WTC11 (cell line): ENCODE measurements around the gene EIF6. TPM values are rescaled to one million over a fixed set of nuclear protein-coding genes. Genes with fewer than 3 reads are reported as not detected.

Experiments used
- ATAC-seq: fragments of 200-7000 bp; cut with Tn5 transposase; 2 replicates; pipeline ENCODE4 v1.10.0; 2021; ENCODE audit warnings: mild to moderate bottlenecking, moderate library complexity
- CTCF ChIA-PET: fragments of 300-600 bp; sonication (Branson Sonifier 250); formaldehyde crosslinking; loops from one replicate; lab custom pipeline; 2021; ENCODE audit warnings: antibody characterized with exemption; lab: Charles Lee
- POLR2A ChIA-PET: fragments of 350-600 bp; sonication (Branson Sonifier 250); formaldehyde crosslinking; loops from one replicate; lab custom pipeline; 2021; ENCODE audit warnings: antibody characterized with exemption; lab: Charles Lee
- DNase-seq: peaks from one replicate; pipeline ENCODE4 v3.0.0; 2021; ENCODE audit warnings: low spot score
- H3K27ac Mint-ChIP-seq: 2 replicates; pipeline ENCODE4 v1.8.0; 2021; ENCODE audit warnings: mixed read lengths
- H3K27me3 Mint-ChIP-seq: 2 replicates; pipeline ENCODE4 v1.8.0; 2021; ENCODE audit warnings: low read depth, mild to moderate bottlenecking, moderate library complexity, mixed read lengths
- H3K36me3 Mint-ChIP-seq: 2 replicates; pipeline ENCODE4 v1.8.0; 2021; ENCODE audit warnings: mixed read lengths
- H3K4me1 Mint-ChIP-seq: 2 replicates; pipeline ENCODE4 v1.8.0; 2022; ENCODE audit warnings: mixed read lengths
- H3K4me3 Mint-ChIP-seq: 2 replicates; pipeline ENCODE4 v1.8.0; 2021; ENCODE audit warnings: mild to moderate bottlenecking, moderate library complexity, mixed read lengths
- H3K9me3 Mint-ChIP-seq: 2 replicates; pipeline ENCODE4 v1.8.0; 2021; ENCODE audit warnings: mixed read lengths
- ELF4 ChIP-seq: sonication (generic); formaldehyde crosslinking; IDR thresholded peaks from 2 replicates; pipeline ENCODE4 v1.8.1; 2022; ENCODE audit warnings: low read depth, mild to moderate bottlenecking, moderate library complexity, missing genetic modification reagents
- FOXP1 ChIP-seq: sonication (generic); formaldehyde crosslinking; IDR thresholded peaks from 2 replicates; pipeline ENCODE4 v1.8.0; 2022; ENCODE audit warnings: missing genetic modification reagents, mild to moderate bottlenecking, moderate library complexity, borderline replicate concordance
- GABPB1 ChIP-seq: sonication (generic); formaldehyde crosslinking; IDR thresholded peaks from 2 replicates; pipeline ENCODE4 v1.8.1; 2023; ENCODE audit warnings: mild to moderate bottlenecking, missing genetic modification reagents
- IRF2 ChIP-seq: sonication (generic); formaldehyde crosslinking; IDR thresholded peaks from 2 replicates; pipeline ENCODE4 v1.8.0; 2022; ENCODE audit warnings: low read depth, missing genetic modification reagents, borderline replicate concordance
- JUN ChIP-seq: sonication (generic); formaldehyde crosslinking; IDR thresholded peaks from 2 replicates; pipeline ENCODE4 v1.8.0; 2023; ENCODE audit warnings: mild to moderate bottlenecking, missing genetic modification reagents
- NR1H2 ChIP-seq: sonication (generic); formaldehyde crosslinking; IDR thresholded peaks from 2 replicates; pipeline ENCODE4 v1.9.0; 2021; ENCODE audit warnings: mild to moderate bottlenecking, moderate library complexity, missing genetic modification reagents
- PRRX2 ChIP-seq: fragments of 250-450 bp; sonication (Bioruptor Pico); IDR thresholded peaks from 2 replicates; pipeline ENCODE4 v1.8.0; 2021; ENCODE audit warnings: mild to moderate bottlenecking
- RELA ChIP-seq: sonication (generic); formaldehyde crosslinking; IDR thresholded peaks from 2 replicates; pipeline ENCODE4 v1.8.1; 2022; ENCODE audit warnings: missing genetic modification reagents, mild to moderate bottlenecking, borderline replicate concordance
- SOX15 ChIP-seq: fragments of 250-450 bp; sonication (Bioruptor Pico); IDR thresholded peaks from 2 replicates; pipeline ENCODE4 v1.9.0; 2021; ENCODE audit warnings: mild to moderate bottlenecking
- ZNF138 ChIP-seq: sonication (generic); formaldehyde crosslinking; conservative IDR thresholded peaks from 2 replicates; pipeline ENCODE4 v1.8.1; 2022; ENCODE audit warnings: mild to moderate bottlenecking, moderate library complexity, missing genetic modification reagents
- ZNF263 ChIP-seq: sonication (generic); formaldehyde crosslinking; IDR thresholded peaks from 2 replicates; pipeline ENCODE4 v1.8.1; 2022; ENCODE audit warnings: low read depth, mild to moderate bottlenecking, moderate library complexity, missing genetic modification reagents
- ZNF423 ChIP-seq: fragments of 250-450 bp; sonication (Bioruptor Pico); IDR thresholded peaks from 2 replicates; pipeline ENCODE4 v2.1.2; 2022; ENCODE audit warnings: mild to moderate bottlenecking, moderate library complexity
- total RNA-seq: library from RNA; stranded (reverse); gene quantifications from 3 replicates; pipeline ENCODE4 v1.2.3, GENCODE V29; 2021
- TF ChIP-seq, protein P1 (sequence below): sonication (generic); formaldehyde crosslinking; IDR thresholded peaks from 2 replicates; pipeline ENCODE4 v1.8.1; 2023; ENCODE audit warnings: mild to moderate bottlenecking, missing genetic modification reagents
- TF ChIP-seq, protein P2 (sequence below): sonication (generic); formaldehyde crosslinking; IDR thresholded peaks from 2 replicates; pipeline ENCODE4 v1.8.0; 2023; ENCODE audit warnings: mild to moderate bottlenecking, missing genetic modification reagents
- TF ChIP-seq, protein P3 (sequence below): sonication (generic); formaldehyde crosslinking; conservative IDR thresholded peaks from 2 replicates; pipeline ENCODE4 v1.8.1; 2022; ENCODE audit warnings: mild to moderate bottlenecking, missing genetic modification reagents
- TF ChIP-seq, protein P4 (sequence below): sonication (generic); formaldehyde crosslinking; IDR thresholded peaks from 2 replicates; pipeline ENCODE4 v1.8.1; 2022; ENCODE audit warnings: missing genetic modification reagents, borderline replicate concordance
- TF ChIP-seq, protein P5 (sequence below): fragments of 200-600 bp; IDR thresholded peaks from 2 replicates; pipeline ENCODE4 v1.8.0; 2022; ENCODE audit warnings: antibody characterized with exemption
- TF ChIP-seq, protein P6 (sequence below): sonication (generic); formaldehyde crosslinking; IDR thresholded peaks from 2 replicates; pipeline ENCODE4 v1.8.1; 2023; ENCODE audit warnings: mild to moderate bottlenecking, missing genetic modification reagents

EIF6 gene
- total RNA-seq, 1 experiment from 2014 or later, result 157 TPM

DNA sequence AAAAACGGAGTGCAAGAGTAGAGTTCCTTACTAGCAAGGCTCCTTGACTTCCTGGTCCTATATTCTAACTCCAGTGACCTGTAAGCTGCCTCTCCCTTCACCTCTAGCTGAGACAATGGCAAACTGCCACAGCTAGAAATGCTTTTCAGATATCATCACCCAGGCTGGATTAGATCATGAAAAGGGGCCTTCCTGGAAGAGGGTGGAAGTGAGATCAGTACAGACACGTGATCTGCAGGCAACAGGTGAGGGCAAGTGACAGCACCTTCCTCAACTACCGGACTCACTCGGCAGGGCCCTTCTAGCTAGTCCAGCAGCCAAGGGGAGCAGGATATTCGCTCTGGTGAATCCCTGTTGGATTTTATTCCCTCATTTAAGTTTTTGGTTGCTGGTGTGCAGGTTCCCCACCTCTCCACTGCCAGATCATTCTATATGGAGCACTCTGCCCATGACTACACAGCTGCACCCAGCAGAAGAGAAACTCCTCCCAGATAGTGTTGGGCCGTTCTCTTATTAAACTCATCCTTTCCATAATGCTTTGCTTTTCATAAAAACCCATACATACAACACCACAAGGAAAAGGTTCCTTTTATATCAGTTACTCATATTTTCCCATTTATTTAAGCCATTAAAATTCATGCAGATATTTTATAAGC lies 34.1 kb upstream of the EIF6 start:
- no peak; the same call in 1 of the 2 replicates for ATAC-seq
- H3K9me3 Mint-ChIP-seq, result no peaks in the 10 kb centered on the region
- peaks cover 18% of the 10 kb centered on the region for H3K4me1 Mint-ChIP-seq
- H3K27me3 Mint-ChIP-seq, result no peaks in the 10 kb centered on the region
- CTCF ChIA-PET, result interaction anchor here (0.8 to 3.5 kb wide), 7 partner anchors 11 to 284 kb away, joined by 3 to 38 read pairs (median 6); no protein-coding TSS in a partner anchor
- TF ChIP-seq, protein P1, sequence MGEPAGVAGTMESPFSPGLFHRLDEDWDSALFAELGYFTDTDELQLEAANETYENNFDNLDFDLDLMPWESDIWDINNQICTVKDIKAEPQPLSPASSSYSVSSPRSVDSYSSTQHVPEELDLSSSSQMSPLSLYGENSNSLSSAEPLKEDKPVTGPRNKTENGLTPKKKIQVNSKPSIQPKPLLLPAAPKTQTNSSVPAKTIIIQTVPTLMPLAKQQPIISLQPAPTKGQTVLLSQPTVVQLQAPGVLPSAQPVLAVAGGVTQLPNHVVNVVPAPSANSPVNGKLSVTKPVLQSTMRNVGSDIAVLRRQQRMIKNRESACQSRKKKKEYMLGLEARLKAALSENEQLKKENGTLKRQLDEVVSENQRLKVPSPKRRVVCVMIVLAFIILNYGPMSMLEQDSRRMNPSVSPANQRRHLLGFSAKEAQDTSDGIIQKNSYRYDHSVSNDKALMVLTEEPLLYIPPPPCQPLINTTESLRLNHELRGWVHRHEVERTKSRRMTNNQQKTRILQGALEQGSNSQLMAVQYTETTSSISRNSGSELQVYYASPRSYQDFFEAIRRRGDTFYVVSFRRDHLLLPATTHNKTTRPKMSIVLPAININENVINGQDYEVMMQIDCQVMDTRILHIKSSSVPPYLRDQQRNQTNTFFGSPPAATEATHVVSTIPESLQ (CRISPR knock-in tag), result no peak
- TF ChIP-seq, protein P2, sequence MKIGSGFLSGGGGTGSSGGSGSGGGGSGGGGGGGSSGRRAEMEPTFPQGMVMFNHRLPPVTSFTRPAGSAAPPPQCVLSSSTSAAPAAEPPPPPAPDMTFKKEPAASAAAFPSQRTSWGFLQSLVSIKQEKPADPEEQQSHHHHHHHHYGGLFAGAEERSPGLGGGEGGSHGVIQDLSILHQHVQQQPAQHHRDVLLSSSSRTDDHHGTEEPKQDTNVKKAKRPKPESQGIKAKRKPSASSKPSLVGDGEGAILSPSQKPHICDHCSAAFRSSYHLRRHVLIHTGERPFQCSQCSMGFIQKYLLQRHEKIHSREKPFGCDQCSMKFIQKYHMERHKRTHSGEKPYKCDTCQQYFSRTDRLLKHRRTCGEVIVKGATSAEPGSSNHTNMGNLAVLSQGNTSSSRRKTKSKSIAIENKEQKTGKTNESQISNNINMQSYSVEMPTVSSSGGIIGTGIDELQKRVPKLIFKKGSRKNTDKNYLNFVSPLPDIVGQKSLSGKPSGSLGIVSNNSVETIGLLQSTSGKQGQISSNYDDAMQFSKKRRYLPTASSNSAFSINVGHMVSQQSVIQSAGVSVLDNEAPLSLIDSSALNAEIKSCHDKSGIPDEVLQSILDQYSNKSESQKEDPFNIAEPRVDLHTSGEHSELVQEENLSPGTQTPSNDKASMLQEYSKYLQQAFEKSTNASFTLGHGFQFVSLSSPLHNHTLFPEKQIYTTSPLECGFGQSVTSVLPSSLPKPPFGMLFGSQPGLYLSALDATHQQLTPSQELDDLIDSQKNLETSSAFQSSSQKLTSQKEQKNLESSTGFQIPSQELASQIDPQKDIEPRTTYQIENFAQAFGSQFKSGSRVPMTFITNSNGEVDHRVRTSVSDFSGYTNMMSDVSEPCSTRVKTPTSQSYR, result no peak
- TF ChIP-seq, protein P3, sequence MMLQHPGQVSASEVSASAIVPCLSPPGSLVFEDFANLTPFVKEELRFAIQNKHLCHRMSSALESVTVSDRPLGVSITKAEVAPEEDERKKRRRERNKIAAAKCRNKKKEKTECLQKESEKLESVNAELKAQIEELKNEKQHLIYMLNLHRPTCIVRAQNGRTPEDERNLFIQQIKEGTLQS (CRISPR knock-in tag), result no peak
- TF ChIP-seq ZNF263 (CRISPR knock-in tag), result no peak
- TF ChIP-seq ZNF138 (CRISPR knock-in tag), result no peak
- no peak for TF ChIP-seq PRRX2 (CRISPR knock-in tag)
- TF ChIP-seq GABPB1 (CRISPR knock-in tag), result no peak
- TF ChIP-seq, protein P4, sequence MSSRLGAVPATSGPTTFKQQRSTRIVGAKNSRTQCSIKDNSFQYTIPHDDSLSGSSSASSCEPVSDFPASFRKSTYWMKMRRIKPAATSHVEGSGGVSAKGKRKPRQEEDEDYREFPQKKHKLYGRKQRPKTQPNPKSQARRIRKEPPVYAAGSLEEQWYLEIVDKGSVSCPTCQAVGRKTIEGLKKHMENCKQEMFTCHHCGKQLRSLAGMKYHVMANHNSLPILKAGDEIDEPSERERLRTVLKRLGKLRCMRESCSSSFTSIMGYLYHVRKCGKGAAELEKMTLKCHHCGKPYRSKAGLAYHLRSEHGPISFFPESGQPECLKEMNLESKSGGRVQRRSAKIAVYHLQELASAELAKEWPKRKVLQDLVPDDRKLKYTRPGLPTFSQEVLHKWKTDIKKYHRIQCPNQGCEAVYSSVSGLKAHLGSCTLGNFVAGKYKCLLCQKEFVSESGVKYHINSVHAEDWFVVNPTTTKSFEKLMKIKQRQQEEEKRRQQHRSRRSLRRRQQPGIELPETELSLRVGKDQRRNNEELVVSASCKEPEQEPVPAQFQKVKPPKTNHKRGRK (CRISPR knock-in tag), result no peak
- TF ChIP-seq JUN (CRISPR knock-in tag), result no peak
- TF ChIP-seq ZNF423 (CRISPR knock-in tag), result no peak
- TF ChIP-seq SOX15 (CRISPR knock-in tag), result no peak
- TF ChIP-seq, protein P5, sequence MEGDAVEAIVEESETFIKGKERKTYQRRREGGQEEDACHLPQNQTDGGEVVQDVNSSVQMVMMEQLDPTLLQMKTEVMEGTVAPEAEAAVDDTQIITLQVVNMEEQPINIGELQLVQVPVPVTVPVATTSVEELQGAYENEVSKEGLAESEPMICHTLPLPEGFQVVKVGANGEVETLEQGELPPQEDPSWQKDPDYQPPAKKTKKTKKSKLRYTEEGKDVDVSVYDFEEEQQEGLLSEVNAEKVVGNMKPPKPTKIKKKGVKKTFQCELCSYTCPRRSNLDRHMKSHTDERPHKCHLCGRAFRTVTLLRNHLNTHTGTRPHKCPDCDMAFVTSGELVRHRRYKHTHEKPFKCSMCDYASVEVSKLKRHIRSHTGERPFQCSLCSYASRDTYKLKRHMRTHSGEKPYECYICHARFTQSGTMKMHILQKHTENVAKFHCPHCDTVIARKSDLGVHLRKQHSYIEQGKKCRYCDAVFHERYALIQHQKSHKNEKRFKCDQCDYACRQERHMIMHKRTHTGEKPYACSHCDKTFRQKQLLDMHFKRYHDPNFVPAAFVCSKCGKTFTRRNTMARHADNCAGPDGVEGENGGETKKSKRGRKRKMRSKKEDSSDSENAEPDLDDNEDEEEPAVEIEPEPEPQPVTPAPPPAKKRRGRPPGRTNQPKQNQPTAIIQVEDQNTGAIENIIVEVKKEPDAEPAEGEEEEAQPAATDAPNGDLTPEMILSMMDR, result no peak
- no peak for TF ChIP-seq ELF4 (CRISPR knock-in tag)
- no peak for TF ChIP-seq IRF2
- TF ChIP-seq NR1H2, result no peak
- no peak for TF ChIP-seq RELA (CRISPR knock-in tag)
- TF ChIP-seq FOXP1 (CRISPR knock-in tag), result no peak
- TF ChIP-seq, protein P6, sequence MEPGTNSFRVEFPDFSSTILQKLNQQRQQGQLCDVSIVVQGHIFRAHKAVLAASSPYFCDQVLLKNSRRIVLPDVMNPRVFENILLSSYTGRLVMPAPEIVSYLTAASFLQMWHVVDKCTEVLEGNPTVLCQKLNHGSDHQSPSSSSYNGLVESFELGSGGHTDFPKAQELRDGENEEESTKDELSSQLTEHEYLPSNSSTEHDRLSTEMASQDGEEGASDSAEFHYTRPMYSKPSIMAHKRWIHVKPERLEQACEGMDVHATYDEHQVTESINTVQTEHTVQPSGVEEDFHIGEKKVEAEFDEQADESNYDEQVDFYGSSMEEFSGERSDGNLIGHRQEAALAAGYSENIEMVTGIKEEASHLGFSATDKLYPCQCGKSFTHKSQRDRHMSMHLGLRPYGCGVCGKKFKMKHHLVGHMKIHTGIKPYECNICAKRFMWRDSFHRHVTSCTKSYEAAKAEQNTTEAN, result no peak
- DNase-seq, result no peak
- no peaks in the 10 kb centered on the region for H3K36me3 Mint-ChIP-seq
- H3K4me3 Mint-ChIP-seq, result no peak overlapping the region
- H3K27ac Mint-ChIP-seq, result 0 out of 2 replicates have a peak overlapping the region, but pooled peaks have one; percentile 33
- POLR2A ChIA-PET, result no interaction called here
